NT2/D1 (cell line): ENCODE data around the gene ASAP3.

ENCODE experiments used
- SUZ12 ChIP-seq: IDR thresholded peaks from 2 replicates; pipeline ENCODE4 v1.6.1; 2011; ENCODE audit not compliant: insufficient read length, insufficient read depth; ENCODE audit errors: extremely low read depth
- ZNF274 ChIP-seq: IDR thresholded peaks from 2 replicates; pipeline ENCODE4 v1.6.1; 2011; ENCODE audit warnings: mild to moderate bottlenecking, low read depth, low read length

GRCh38 chr1:23533246-23534023, 49.5 kb upstream of the ASAP3 start:
- TF ChIP-seq ZNF274 (no peak), SUZ12 (no peak)
